ENCODE results near the gene MBNL1. TPM values are rescaled to one million over a fixed set of nuclear protein-coding genes. Genes with fewer than 3 reads are reported as not detected.

Gene MBNL1
- total RNA-seq, 1 experiment from 2014 or later, result 140 TPM

- H3K4me1 ChIP-seq (ENCODE audit: control insufficient read depth, insufficient read depth, low read length), result no peaks in the 10 kb centered on the region
- POLR2A ChIA-PET, result no interaction called here
- TF ChIP-seq REST (IDR thresholded peaks at IDR 0.05; ENCODE audit: insufficient read depth in 1 of 2, low read depth in 2 of 2, low read length in 1 of 2), result no peak
- TF ChIP-seq TCF7L2 (IDR thresholded peaks at IDR 0.05; ENCODE audit: low read depth, low read length), result no peak
- TF ChIP-seq POLR2AphosphoS5 (IDR thresholded peaks at IDR 0.05; ENCODE audit: low read depth, low read length), result no peak
- ATAC-seq (no peak), DNase-seq (ENCODE audit: low read depth, low spot score) (no peak)
- CTCF ChIA-PET, result no interaction called here
- intact Hi-C loops (cut with micrococcal nuclease; ENCODE audit: unreplicated experiment), result no loop called here
- no peaks in the 10 kb centered on the region for H3K9me3 ChIP-seq (ENCODE audit: control insufficient read depth, insufficient read depth, low read depth, low read length)
- no peak overlapping the region for H3K27ac ChIP-seq (ENCODE audit: low read length)
- H3K36me3 ChIP-seq (ENCODE audit: control insufficient read depth, insufficient read depth, low read length), result no peaks in the 10 kb centered on the region
- no peak overlapping the region for H3K4me3 ChIP-seq (ENCODE audit: low read depth in 2 of 2, low read length in 2 of 2)
- in situ Hi-C loops (cut with HindIII; ENCODE audit: low pct_unique_long_range_greater_than_20kb, low sequenced_read_pairs), result no loop called here
- no TSS peak for BruUV-seq (replicated peaks)
- peaks cover 2% of the 10 kb centered on the region; the same call in 1 of the 2 replicates for H3K27me3 ChIP-seq (ENCODE audit: control insufficient read depth, insufficient read depth, low read length)
Measured at GRCh38 chr3:152225201-152225600, 43.5 kb upstream of the MBNL1 start.

- H3K27me3 ChIP-seq (ENCODE audit: control insufficient read depth, insufficient read depth, low read length), result peaks cover 2% of the 10 kb centered on the region; the same call in 1 of the 2 replicates
- no peak overlapping the region for H3K4me3 ChIP-seq (ENCODE audit: low read depth in 2 of 2, low read length in 2 of 2)
- BruUV-seq (replicated peaks), result no TSS peak
- in situ Hi-C loops (cut with HindIII; ENCODE audit: low pct_unique_long_range_greater_than_20kb, low sequenced_read_pairs) (no loop called here), intact Hi-C loops (cut with micrococcal nuclease; ENCODE audit: unreplicated experiment) (no loop called here)
- ChIA-PET POLR2A (no interaction called here), CTCF (no interaction called here)
- H3K9me3 ChIP-seq (ENCODE audit: control insufficient read depth, insufficient read depth, low read depth, low read length), result no peaks in the 10 kb centered on the region
- TF ChIP-seq CTCF (IDR thresholded peaks at IDR 0.05) (no peak), REST (IDR thresholded peaks at IDR 0.05; ENCODE audit: insufficient read depth in 1 of 2, low read depth in 2 of 2, low read length in 1 of 2) (no peak), SIN3A (IDR thresholded peaks at IDR 0.05; ENCODE audit: borderline replicate concordance, insufficient read depth, low read depth, low read length) (no peak), TCF7L2 (IDR thresholded peaks at IDR 0.05; ENCODE audit: low read depth, low read length) (no peak), POLR2AphosphoS5 (IDR thresholded peaks at IDR 0.05; ENCODE audit: low read depth, low read length) (no peak)
- H3K27ac ChIP-seq (ENCODE audit: low read length), result no peak overlapping the region
- DNase-seq (ENCODE audit: low read depth, low spot score) (no peak), ATAC-seq (no peak)
- H3K4me1 ChIP-seq (ENCODE audit: control insufficient read depth, insufficient read depth, low read length), result no peaks in the 10 kb centered on the region
- H3K36me3 ChIP-seq (ENCODE audit: control insufficient read depth, insufficient read depth, low read length), result no peaks in the 10 kb centered on the region
Measured at GRCh38 chr3:152226176-152226575, 42.6 kb upstream of the MBNL1 start.

Measured in Panc1 (cell line).